Heart left ventricle (tissue), 16 donors: ENCODE data around the gene ECHS1. TPM values are rescaled to one million over a fixed set of nuclear protein-coding genes. Genes with fewer than 3 reads are reported as not detected.

Source experiments
- ATAC-seq, 4 donors: fragments of 200-7000 bp; cut with Tn5 transposase; one replicate each; pipeline ENCODE4 v1.9.1; 2020 to 2022; ENCODE audit warnings: moderate library complexity in 4 of 4, mild to moderate bottlenecking in 3 of 4, moderate number of reproducible peaks in 1 of 4
- DNase-seq, 5 donors: peaks; one replicate each; pipeline ENCODE4 v3.0.0-alpha.2; 2020
- H3K27ac ChIP-seq, 12 donors: fragments of 200-600 bp; sonication (generic) in 4 of 12; one replicate each; pipeline versions ENCODE4 v1.5.0 to v1.8.0; 2016 to 2022; ENCODE audit warnings: mild to moderate bottlenecking in 2 of 12
- H3K27me3 ChIP-seq, 9 donors: fragments of 200-600 bp; sonication (generic) in 2 of 9; one replicate each; pipeline versions ENCODE4 v1.5.1 to v1.8.0; 2016 to 2022; ENCODE audit warnings: mild to moderate bottlenecking in 3 of 9
- H3K36me3 ChIP-seq, 9 donors: fragments of 200-600 bp; sonication (generic) in 2 of 9; one replicate each; pipeline versions ENCODE4 v1.5.0 to v1.8.0; 2018 to 2022; ENCODE audit warnings: mild to moderate bottlenecking in 2 of 9
- H3K4me1 ChIP-seq, 12 donors: fragments of 200-600 bp; sonication (generic) in 4 of 12; one replicate each; pipeline versions ENCODE4 v1.5.0 to v1.8.0; 2016 to 2022; ENCODE audit warnings: mild to moderate bottlenecking in 3 of 12
- H3K4me3 ChIP-seq, 12 donors: fragments of 200-600 bp; sonication (generic) in 4 of 12; one replicate each; pipeline versions ENCODE4 v1.5.0 to v1.8.0; 2017 to 2022; ENCODE audit warnings: mild to moderate bottlenecking in 9 of 12, moderate library complexity in 4 of 12
- H3K9me3 ChIP-seq, 12 donors: fragments of 200-600 bp; sonication (generic) in 4 of 12; one replicate each; pipeline versions ENCODE4 v1.5.0 to v1.8.0; 2016 to 2022; ENCODE audit warnings: mild to moderate bottlenecking in 1 of 12
- CTCF ChIP-seq, 12 donors: fragments of 200-600 bp; sonication (generic) in 4 of 12; IDR thresholded peaks; one replicate each; pipeline versions ENCODE4 v1.5.0 to v1.8.0; 2018 to 2022; ENCODE audit warnings: antibody characterized with exemption in 12 of 12, mild to moderate bottlenecking in 5 of 12
- POLR2A ChIP-seq, 2 donors: fragments of 450-650 bp; IDR thresholded peaks; one replicate each; pipeline ENCODE4 v1.6.1; 2017; ENCODE audit warnings: antibody characterized with exemption in 2 of 2, mild to moderate bottlenecking in 2 of 2, moderate library complexity in 2 of 2
- WGBS, 4 donors: extraction: QIAGEN DNeasy Blood & Tissue Kit in 2 of 4; methylation state at CpG; one replicate each; pipeline versions ENCODE4 v1.1.5 to v1.1.7; 2013 to 2018; 5-methylcytosine and 5-hydroxymethylcytosine counted together
- intact Hi-C, 10 donors: fragments of 100-400 bp; cut with DNase I; formaldehyde crosslinking; loops; one replicate each; pipeline versions ENCODE4 v1.11.1 to v1.14.2; 2022
- polyA plus RNA-seq, 2 donors: library from polyadenylated mRNA; stranded (reverse); fragments of 200-250 nt; gene quantifications; one replicate each; pipeline ENCODE4 v1.2.3, GENCODE V29; 2013
- total RNA-seq, 9 donors: library from RNA; depleted of rRNA in 2 of 9; stranded (reverse); fragments of >200 nt in 2 of 9; fragmentation: NEBNext Ultra II Directional in 3 of 9; extraction: Animal tissue kit (Norgen Biotek cat#: 25700) in 3 of 9; gene quantifications; one replicate each; pipeline versions ENCODE4 v1.1.0 to v1.2.4, GENCODE V29; 2016 to 2023
- donor health status: ischemic (EF 13 %, LVEDD 7.1; RV severe dilation, severe dysfunction).
- donor health status: healthy with polysubstance abuse.
- donor health status: DM: no; HTN: yes; CAD: no.
- donor health status: DM: no; HTN: no; CAD: no.
- donor health status: ischemic (EF 25% LVEDD 6.9; RV normal size, moderate dysfunction).
- donor health status: ischemic (EF 25% LVEDD 5.7; RV mildly dilated, moderate dysfunction).
- donor health status: healthy.
- donor health status: DM: yes; HTN: yes; CAD: no.
- donor health status: ischemic (EF 35%, LVEDD 5.7; RV mildly dilated, moderate dysfunction).
- donor health status: nonischemic (EF 11% LVEDD 7.7; RV severe dilation, severe dysfunction).
- donor health status: DM: yes; HTN: yes; CAD: no.
- donor health status: PGD.
- donor health status: ischemic (EF 29% LVEDD 5.4; RV normal size, mild dysfunction).
- donor health status: nonischemic (EF 23%, LVEDD 6.1; RV moderate dilation, normal function).

Gene ECHS1
- total and polyA plus RNA-seq, 11 donors: 132 to 303 (median 201) TPM

- peaks cover 0 to 5% (median 0%) of the 10 kb centered on the region in 9 donors for H3K36me3 ChIP-seq
- H3K4me3 ChIP-seq: no peak overlapping the region
- no peak overlapping the region for H3K27ac ChIP-seq
- no peak for ATAC-seq
- H3K27me3 ChIP-seq: peaks cover 0 to 32% (median 14%) of the 10 kb centered on the region in 9 donors
- DNase-seq: peak in 1 of 5 donors; percentile 56
- H3K4me1 ChIP-seq: peaks cover 0 to 9% (median 4%) of the 10 kb centered on the region in 12 donors
- 63 to 78% (median 69%) methylated on average over 14 to 24 of the region's 24 CpGs for WGBS, 4 donors
- intact Hi-C loops: no loop called here
- no peaks in the 10 kb centered on the region for H3K9me3 ChIP-seq
- TF ChIP-seq CTCF (IDR thresholded peaks at IDR 0.05) (no peak), POLR2A (IDR thresholded peaks at IDR 0.05) (no peak)
These were observed 21.5 kb downstream of the ECHS1 start for GRCh38 chr10:133351408-133352318.

- Histone ChIP-seq H3K27ac (no peak overlapping the region), H3K36me3 (peaks cover 0 to 5% (median 0%) of the 10 kb centered on the region in 9 donors), H3K9me3 (no peaks in the 10 kb centered on the region), H3K27me3 (peaks cover 0 to 39% (median 16%) of the 10 kb centered on the region in 9 donors), H3K4me1 (peaks cover 0 to 2% (median 0%) of the 10 kb centered on the region in 12 donors), H3K4me3 (no peak overlapping the region)
- 24 to 67% (median 41%) methylated on average over 4 to 13 of the region's 13 CpGs for WGBS, 4 donors
- peak in 1 of 5 donors; percentile 49 for DNase-seq
- TF ChIP-seq POLR2A (IDR thresholded peaks at IDR 0.05): no peak
- no peak for TF ChIP-seq CTCF (IDR thresholded peaks at IDR 0.05)
- ATAC-seq: no peak
- intact Hi-C loops: no loop called here
These were observed 22.2 kb downstream of the ECHS1 start for GRCh38 chr10:133350950-133351329.

- WGBS, 4 donors: 69 to 83% (median 80%) methylated on average over 1 to 12 of the region's 12 CpGs
- Histone ChIP-seq H3K36me3 (peaks cover 0 to 3% (median 0%) of the 10 kb centered on the region in 9 donors), H3K9me3 (no peaks in the 10 kb centered on the region), H3K27ac (no peak overlapping the region), H3K27me3 (peaks cover 0 to 44% (median 16%) of the 10 kb centered on the region in 9 donors), H3K4me3 (no peak overlapping the region), H3K4me1 (no peaks in the 10 kb centered on the region)
- DNase-seq (peak in 1 of 5 donors; percentile 44), ATAC-seq (no peak)
- intact Hi-C loops: no loop called here
- TF ChIP-seq CTCF (IDR thresholded peaks at IDR 0.05) (no peak), POLR2A (IDR thresholded peaks at IDR 0.05) (no peak)
These were observed 22.7 kb downstream of the ECHS1 start for GRCh38 chr10:133350283-133350949.

DNA sequence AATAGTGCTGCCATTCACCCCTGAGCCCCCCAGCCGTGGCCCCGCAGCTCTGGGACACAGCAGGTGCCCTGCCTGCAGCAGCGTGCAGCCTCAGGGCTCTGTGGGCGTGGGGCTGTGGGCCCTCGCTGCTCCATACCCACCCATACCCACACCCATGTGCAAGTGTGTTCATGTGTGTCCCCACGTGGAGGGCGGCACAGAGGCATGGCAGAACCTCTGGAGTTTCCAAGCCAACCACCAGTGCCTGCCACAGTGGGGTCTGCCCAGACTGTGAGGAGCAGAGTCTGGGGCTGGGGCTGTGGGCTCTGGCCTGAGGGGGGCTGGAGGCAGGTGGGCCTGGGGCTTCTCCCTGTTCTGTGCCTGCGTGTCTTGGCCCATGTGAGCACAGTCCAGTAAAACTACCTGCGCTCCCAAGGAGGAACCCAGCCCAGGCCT is 23.6 kb downstream of the ECHS1 start:
- TF ChIP-seq CTCF (IDR thresholded peaks at IDR 0.05): no peak
- no peak for TF ChIP-seq POLR2A (IDR thresholded peaks at IDR 0.05)
- ATAC-seq (no peak), DNase-seq (peak in 1 of 5 donors; percentile 44)
- Histone ChIP-seq H3K4me1 (no peaks in the 10 kb centered on the region), H3K27ac (no peak overlapping the region), H3K27me3 (peaks cover 0 to 44% (median 17%) of the 10 kb centered on the region in 9 donors), H3K9me3 (no peaks in the 10 kb centered on the region), H3K4me3 (no peak overlapping the region), H3K36me3 (no peaks in the 10 kb centered on the region)
- 62 to 80% (median 75%) methylated on average over 5 to 9 of the region's 9 CpGs for WGBS, 4 donors
- intact Hi-C loops: no loop called here
